GM04503 (cell line): ENCODE results near the gene TTPAL.

Experiments used
- DNase-seq: peaks from one replicate; pipeline ENCODE4 v3.0.0-alpha.2; 2012; ENCODE audit warnings: low read depth

The TTPAL gene

DNA sequence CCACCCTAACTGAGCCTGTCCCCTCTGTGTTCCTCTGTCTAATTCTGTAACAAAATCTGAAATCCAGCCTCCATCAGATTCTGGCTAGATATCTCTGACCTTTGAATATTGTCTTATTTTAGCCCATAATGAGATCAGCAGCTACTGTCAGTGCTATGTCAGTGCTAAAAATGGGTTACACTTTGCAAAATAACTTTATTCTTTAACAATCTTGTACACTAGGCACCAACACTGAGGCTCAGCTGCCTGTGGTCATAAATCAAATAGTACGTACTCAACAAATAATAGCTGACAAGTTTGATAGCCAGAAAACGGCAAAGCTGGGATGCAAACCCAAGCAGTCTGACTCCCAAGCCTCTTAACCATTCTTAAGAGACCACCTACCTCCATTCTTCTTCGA is 22.1 kb downstream of the TTPAL start:
- DNase-seq = no peak

DNA sequence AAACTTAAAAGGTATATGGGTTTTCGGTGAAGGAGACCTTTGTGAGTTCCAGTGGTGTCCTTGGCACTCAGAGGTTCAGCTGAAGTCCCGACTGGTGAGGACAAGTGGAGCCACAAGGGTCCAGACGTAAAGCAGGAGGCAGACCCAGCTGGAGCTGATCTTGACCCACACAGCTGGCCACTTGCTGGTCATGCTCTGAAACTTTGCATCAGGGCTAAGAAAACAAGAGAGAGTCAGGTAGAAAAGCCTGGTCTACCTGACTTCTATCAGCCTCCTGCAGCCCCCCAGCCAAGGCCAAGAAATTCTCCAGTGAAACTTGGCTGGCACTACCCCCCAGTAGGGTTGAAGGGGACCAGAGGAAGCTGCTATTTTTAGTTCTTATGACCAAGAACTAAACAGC is 24.5 kb downstream of the TTPAL start:
- DNase-seq = no peak

DNA sequence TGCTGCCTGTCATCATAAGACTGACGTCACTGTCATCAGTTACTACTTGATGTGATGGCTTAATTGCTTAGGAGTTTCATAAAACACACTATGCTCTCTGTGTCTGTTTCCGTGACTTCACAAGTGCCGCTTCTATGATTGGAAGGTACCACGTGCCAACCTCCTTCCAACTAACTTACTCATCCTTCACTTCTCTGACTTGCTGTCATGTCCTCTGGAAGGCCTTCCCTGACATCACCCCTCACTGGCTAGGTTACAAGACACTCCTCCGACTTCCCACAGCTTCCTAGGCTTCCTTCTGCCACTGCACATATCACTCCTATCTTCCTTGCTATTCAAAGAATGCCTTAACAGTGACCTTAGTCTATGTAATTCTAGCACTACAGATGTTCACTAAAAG is 25.8 kb downstream of the TTPAL start:
- DNase-seq = peak; percentile 50

DNA sequence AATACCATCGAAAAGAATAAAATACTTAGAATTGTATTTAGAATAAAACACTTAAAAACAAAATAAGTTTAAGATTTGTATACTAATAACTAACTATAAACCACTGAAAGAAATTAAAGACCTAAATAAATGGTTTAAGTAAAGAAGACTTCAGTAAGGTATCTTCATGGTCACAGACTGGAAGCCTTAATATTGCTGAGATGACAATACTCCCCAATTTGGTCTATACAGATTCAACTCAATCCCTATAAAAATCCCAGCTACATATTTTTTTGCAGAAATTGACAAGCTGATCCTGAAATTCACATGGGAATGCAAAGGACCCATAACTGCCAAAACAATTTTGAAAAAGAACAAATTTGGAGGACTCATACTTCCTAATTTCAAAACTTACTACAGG is 27.3 kb downstream of the TTPAL start:
- DNase-seq = no peak

DNA sequence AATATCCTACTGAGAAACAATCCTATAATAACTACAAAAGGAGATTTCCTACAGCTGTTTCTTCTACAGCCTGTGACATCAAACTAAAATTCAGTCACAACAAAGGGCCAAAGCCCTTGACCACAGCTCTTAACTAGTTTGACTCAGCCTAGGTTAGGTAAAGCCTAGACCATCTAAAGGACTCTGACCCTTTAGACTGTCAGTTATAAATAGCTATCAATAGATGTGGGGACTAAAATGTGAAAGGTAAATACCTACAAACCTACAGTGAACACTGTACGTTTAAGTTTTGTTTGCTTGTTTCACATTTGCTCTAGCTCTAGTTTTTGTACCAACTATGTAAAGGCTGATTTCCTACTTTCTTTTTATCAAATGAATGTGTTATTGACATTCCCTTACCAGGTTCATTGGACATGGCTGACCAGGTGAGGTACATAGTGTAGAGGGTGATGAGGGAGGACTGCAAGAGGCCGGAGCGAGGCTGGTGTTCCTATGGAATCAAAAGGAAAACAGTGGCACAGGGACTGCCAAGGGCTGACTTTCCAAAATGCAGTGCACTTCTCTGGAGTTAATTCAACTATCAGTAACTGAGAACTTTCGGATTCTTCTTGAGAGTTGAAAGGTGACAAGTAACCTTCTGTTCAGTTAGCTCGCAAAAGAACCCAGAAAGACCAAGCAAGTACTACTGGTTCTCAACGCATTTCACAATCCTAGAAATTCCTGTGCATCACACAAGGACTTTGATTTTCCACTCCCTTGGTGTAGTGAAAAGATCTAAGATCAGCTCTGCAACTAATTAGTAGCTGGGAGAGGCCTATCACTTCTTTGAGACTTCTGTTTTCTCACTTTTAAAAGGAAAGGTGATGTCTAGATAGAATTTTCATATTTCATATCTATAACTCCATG is 29.0 kb downstream of the TTPAL start:
- DNase-seq = no peak

DNA sequence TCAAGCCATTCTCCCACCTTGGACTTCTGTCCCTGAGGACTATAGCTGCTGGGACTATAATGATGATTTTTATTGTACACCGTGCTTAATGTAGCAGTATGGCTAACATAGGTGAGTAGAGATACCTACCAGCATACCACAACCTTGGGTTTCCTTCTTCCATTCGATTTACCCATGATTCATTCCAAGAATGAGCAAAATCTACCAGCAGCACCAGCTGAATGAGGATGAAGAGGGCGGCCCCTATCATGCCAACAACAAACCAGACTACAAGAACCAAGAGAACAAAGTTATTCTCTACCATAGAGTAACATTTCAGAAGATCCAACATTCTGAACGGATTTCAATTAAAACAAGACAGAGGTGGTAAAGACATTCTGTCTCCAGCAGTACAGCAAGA is 34.1 kb downstream of the TTPAL start:
- no peak for DNase-seq

DNA sequence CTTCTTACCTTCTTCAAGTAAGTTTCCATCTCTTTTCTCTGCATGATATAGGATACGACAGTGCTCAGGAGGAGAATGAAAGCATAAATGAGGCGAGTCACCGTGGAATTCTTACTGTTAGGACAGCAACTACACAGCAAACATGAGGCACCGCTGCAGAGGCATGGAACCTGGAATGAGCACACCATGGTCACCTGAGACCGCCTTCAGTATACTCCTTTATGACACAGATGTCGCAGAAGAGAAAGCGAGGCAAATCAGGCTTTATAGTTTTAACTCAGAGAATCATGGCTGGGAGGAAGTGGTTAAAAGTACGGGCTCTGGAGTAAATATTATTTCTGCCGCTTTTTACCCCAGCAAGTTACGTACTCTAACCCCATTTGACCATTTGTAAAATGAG is 38.2 kb downstream of the TTPAL start:
- DNase-seq = no peak

DNA sequence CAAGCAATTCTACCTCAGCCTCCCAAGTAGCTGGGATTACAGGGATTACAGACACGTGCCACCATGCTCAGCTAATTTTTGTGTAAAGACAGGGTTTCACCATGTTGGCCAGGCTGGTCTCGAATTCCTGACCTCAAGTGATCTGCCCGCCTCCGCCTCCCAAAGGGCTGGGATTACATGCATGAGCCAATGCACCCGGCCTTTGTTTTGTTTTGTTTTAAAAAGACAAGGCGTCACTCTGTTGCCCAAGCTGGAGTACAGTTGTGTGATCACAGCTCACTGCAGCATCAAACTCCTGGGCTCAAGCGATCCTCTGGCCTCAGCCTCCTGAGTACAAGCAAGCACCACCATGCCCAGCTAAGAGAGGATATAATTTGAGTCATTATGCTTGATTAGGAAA is 40.8 kb downstream of the TTPAL start:
- no peak for DNase-seq

DNA sequence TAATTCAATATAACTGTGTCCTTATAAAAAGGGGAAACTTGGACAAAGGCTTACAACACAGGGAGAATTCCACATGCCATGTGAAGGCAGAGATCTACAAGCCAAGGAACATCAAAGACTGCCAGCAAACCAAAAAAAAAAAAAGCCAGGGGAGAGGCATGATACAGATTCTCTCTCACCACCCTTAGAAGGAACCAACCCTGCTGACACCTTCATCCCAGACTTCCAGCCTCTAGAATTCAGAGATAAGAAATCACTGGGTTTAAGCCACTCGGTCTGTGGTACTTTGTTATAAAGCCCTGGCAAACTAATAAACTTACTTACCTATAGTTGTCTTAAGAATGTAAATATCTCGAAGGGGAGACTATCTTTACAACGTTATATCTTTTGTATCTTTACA is 41.8 kb downstream of the TTPAL start:
- DNase-seq = no peak

DNA sequence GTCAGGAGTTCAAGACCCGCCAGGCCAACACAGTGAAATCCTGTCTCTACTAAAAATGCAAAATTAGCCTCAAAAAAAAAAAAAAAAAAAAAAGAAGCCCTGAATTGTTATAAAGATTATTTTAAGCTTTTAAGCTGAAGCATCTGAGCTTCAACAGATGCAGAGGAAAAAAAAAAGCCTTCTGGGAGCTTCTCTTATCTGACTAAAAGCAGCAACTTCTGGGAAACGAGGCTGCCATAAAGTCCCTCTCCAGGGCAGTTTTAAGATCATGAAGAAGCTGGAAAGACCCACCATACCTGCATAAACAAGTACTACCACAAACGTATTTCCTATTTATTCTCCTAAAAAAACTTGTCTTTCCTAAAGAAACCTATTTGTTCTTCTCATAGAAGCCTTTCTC is 42.6 kb downstream of the TTPAL start:
- DNase-seq = no peak

DNA sequence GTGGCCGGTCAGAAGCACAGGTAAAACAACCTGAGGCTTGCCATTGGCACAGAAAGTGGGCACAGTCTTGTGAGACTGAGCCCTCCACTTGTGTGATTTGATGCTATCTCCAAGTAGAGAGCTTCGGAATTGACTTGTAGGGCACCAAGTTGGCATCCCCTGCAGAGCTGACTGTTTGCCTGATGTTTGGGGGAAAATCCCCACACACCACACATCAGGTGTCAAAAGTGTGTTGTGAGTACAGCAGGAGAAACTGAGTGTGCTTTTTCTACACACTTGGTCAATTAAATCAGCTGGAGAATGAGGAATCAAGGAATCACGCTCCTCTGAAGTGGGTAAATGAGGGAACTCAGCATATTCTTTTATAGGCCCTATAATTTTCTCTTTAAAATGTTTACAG is 45.2 kb downstream of the TTPAL start:
- no peak for DNase-seq

DNA sequence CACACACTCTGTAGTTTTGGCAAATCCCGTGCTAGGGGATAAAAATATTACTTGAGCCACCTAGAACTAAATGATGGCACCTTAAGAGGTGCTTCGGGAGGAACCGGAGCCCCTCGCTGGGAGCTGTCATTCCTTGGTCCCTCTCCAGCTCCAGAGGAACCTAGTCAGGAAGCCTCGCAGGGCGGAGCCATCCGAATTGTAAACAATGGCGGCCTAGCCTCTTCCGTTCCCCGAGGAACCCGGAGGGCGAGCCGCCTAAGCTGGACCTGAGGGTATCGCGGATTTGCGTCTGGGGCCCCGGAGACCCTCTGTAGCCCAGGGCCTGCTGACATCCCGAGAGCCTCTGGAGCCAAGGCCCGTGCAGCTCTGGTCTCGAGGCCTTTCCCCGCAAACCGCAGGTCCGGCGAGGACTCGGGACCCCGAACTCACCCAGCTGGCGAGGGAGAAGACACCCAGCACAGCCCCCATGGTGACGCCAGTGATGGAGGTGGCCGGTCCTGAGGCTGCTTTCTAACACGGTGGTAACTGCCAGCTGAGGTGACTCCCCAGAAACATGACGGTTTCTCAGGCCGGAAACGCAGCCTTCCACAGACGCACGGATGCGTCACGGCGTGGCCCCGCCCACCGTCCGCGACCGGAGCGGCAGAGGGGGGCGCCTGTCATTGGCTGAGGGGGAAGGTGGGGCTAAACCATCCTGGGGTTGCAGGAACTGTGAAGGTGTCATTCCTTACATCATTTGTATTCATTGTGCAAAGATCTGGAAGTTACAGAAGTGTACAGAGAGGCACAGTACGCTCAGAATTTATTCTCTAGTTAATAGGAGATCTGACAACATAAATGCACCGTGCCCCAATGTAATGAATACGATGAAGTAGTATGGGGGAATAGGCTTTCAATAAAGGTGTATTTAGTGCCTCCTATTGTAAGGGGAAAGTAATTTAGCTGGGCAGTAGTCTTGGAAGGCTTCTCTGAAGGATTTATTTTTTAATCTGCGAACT is 46.1 kb downstream of the TTPAL start, which contains the start of gene SERINC3:
TSS of gene SERINC3 (minus strand) at position 587 of the 998 bp plus-strand sequence. CDS start at position 468, 119 bp downstream.
- DNase-seq = peak; percentile 73

DNA sequence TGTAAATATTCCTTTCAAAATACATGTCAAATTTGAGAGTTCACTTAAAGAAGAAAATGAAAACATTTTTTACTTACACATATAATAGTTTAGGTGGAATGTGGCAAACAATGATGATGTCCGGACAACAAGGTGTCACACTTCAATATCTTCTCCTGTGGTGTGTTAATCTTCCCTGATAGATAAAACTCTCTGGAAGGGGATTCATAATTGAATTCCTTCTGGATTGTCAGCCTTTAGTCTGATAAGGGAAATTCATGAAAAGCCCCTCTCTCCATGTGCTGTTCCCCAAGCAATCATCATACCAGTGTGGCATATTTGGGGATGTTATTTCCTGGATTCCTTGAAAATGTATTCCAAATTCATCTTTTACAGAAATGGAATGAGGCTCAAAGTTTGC is 47.2 kb downstream of the TTPAL start:
- DNase-seq = no peak

DNA sequence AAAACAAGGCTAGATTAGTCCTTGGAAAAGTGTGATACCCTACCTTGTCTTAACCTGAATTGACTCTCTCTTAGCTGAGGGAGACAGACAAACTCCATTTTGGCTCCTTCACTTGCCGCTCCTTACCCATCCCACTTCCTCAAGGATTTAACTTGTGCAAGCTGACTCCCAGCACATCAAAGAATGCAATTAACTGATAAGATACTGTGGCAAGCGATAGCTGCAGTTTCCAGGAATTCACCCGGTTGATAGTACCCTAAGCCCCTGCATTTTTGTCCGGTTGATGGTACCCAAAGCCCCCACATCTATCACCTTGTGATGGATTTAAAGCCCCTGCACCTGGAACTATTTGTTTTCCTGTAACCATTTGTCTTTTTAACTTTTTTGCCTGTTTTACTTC is 48.1 kb downstream of the TTPAL start:
- DNase-seq = no peak

DNA sequence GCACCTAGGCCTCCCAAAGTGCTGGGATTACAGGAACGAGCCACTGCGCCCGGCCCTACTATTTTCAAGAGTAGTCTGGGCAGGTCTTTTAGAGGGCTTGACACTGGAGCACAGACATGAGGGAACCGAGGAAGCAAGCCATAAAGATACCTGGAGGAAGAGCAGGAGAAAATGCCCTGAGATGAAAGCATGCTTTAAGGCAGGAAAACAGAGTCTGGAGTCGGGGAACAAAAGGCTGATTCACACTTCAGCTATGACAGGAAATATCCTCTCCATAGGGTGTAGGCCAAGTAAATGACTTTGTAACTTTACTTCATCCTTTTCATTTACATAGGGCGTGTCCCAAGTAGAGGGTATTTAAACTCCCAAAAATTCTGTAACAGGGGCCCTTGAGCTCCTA is 50.5 kb downstream of the TTPAL start:
- no peak for DNase-seq

DNA sequence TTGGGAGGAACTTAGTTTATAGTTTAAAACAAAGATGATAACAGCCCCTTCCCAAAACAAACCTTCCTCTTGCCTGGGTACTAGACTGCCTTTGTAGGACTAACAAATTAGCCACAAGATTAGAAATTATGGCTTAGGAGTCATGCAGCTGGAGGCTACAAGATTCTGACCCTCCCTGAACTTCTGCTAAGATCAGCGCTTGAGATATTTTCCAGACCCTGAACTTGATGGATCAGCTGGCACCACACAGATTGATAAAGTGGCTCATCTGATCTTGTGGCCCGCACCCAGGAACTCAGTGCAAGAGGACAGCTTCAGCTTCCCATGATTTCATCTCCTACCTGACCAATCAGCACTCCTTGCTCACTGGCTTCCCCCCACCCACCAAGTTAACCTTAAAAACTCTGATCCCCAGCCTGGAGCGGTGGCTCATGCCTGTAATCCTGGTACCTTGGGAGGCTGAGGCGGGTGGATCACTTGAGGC is 52.1 kb downstream of the TTPAL start:
- no peak for DNase-seq

DNA sequence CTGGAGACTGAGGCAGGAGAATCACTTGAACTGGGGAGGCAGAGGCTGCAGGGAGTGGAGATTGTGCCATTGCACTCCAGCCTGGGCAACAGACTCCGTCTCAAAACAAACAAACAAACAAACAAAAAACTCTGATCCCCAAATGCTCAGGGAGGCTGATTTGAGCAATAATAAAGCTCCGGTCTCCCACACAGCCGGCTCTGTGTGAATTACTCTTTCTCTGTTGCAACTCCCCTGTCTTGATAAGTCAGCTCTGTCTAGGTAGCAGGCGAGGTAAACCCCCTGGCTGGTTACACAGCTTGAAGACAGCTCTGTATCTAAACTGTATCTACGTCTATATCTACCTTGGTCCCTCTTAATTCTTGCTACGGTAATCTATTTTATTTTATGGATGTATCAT is 52.6 kb downstream of the TTPAL start:
- DNase-seq = no peak

DNA sequence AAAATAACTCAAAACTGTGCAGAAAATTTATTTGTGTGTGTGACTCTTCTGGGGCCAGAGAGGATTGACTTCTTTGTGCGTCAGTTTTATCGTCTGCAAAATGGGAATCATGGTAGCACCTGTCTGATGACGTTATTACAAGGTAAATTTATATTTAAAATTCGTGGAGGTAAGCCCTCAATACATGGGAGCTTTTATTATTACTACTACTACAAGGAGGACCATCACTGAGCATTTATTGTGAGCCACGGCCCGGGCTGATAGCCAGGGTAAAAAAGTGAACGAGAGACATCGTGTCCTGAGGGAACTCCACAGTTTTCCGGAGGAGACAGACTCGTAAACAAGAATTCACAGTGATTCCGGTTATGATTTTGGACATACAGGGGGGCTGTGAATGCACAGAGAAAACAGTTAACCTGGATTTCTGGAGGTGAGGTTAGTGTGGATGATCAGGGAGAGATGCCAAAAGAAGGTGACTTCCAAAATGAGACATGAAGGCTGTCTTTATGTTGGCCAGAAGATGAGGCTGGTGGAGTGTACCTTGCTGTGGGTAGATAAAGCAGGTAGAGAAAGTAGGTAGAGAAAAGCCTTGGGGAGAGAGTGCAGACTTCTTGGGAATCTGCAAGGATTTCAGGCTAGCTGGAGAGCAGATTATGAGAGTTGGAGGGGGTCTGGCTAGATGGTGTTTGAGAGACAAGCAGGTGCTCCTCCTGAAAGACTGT is 56.7 kb downstream of the TTPAL start:
- no peak for DNase-seq

DNA sequence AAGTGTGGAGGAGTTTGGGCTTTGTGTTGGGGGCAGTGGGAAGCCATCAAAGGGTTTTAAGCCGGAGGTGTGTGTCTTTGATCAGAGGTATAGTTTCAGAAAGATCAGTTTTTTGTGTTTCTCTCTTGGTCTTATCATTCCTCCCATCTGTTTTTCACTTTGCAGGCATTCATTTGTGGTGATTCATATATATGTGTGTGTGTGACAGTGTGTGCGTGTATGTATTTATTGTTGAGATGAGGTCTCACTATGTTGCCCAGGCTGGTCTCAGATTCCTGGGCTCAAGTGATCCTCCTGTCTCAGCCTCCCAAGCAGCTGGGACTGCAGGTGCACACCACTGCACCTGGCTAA is 57.3 kb downstream of the TTPAL start:
- DNase-seq = no peak

DNA sequence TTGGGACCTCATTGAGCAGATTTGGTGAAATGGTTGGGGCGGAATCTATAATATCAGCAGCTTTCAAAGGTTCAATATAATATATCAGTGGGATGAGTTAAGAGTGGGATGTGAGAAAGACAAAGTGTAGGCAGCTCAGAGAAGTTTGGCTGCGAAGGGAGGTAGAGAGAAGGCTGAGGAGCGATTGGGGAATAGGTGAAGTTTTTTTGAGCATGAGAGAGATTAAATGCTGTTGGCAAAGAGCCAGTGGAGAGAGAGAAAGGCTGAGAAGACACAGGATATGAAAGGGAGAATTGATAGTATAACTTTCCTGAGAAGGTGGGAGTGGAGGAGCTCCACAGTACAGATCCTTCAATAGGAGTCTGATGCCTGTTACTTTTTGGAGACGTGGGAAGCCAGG is 58.3 kb downstream of the TTPAL start:
- DNase-seq = no peak

DNA sequence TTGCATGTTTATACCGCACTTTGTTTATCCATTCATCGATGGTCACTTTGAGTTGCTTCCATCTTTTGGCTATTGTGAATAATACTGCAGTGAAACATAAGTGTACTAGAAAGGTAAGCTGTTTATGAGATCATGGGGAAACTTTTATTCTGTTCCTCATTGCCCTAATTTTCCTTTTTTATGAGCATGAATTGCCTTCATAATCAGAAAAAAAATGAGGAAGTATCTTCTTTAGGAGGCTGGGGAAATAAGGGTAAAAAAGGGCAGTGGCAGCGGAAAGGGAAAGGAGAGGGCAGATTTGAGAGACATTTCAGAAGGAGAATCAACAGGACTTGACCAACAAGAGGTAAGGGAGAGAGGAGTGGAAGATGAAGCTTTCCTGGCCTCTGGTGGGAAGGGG is 60.5 kb downstream of the TTPAL start:
- no peak for DNase-seq

DNA sequence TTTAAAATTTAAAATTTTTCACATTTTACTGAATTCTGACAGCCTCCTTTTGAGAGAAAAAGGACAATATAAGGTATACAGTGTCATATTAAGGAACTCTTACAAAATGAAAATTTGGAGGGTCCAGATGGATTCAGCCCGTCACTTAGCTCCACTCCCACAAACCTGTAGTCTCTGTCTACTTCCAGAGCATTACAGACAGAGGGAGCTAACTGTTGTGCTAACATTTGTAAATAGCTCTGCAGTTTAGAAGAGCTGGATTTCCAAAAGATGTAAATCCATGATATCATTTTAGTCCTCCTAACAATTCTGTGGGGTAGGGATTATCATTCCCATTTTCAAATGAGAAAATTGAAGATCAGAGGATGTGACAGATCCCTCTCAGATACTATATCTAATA is 62.3 kb downstream of the TTPAL start:
- DNase-seq = no peak
